Mesodermal cell (in vitro differentiated cells): Measurements from ENCODE around the gene EID2. TPM values are rescaled to one million over a fixed set of nuclear protein-coding genes. Genes with fewer than 3 reads are reported as not detected.
A peak's percentile ranks its signal among the peaks of the same experiment; 100 is the strongest.

Source experiments
- H3K27ac ChIP-seq: 2 replicates; pipeline ENCODE4 v1.7.0; 2013; ENCODE audit warnings: mild to moderate bottlenecking, low read depth, low read length, moderate library complexity; ENCODE audit not compliant: severe bottlenecking
- H3K36me3 ChIP-seq: 2 replicates; pipeline ENCODE4 v1.7.1; 2013; ENCODE audit warnings: mild to moderate bottlenecking, low read length, moderate library complexity; ENCODE audit not compliant: control insufficient read depth, insufficient read depth
- H3K4me1 ChIP-seq: one replicate; pipeline ENCODE4 v1.7.1; 2013; ENCODE audit warnings: mild to moderate bottlenecking, low read length; ENCODE audit not compliant: insufficient read depth, control insufficient read depth, poor library complexity, severe bottlenecking
- H3K4me3 ChIP-seq: 2 replicates; pipeline ENCODE4 v1.7.0; 2013; ENCODE audit warnings: low read length, control low read depth, mild to moderate bottlenecking; ENCODE audit not compliant: insufficient read depth, poor library complexity, severe bottlenecking; ENCODE audit errors: extremely low read depth
- H3K9me3 ChIP-seq: 2 replicates; pipeline ENCODE4 v1.7.1; 2013; ENCODE audit warnings: mild to moderate bottlenecking, low read length, moderate library complexity; ENCODE audit not compliant: control insufficient read depth
- WGBS, 2 experiments: methylation state at CpG; one replicate each; pipeline ENCODE4 v1.1.5; 2013; ENCODE audit warnings: missing lambda C conversion rate in 2 of 2; ENCODE audit not compliant: insufficient coverage in 2 of 2; 5-methylcytosine and 5-hydroxymethylcytosine counted together
- polyA plus RNA-seq, 2 experiments: library from polyadenylated mRNA; stranded (reverse); fragments of 50-300 nt; gene quantifications; one replicate each; pipeline ENCODE4 v1.2.3, GENCODE V29; 2013

EID2 gene, protein sequence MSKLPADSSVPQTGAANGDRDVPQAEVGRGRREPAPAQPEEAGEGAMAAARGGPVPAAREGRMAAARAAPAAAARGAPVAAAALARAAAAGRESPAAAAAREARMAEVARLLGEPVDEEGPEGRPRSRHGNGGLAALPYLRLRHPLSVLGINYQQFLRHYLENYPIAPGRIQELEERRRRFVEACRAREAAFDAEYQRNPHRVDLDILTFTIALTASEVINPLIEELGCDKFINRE
- polyA plus RNA-seq (2013, experiment 1 of 2), result 22.4 TPM
- 21.3 TPM for polyA plus RNA-seq (2013, experiment 2 of 2)

DNA sequence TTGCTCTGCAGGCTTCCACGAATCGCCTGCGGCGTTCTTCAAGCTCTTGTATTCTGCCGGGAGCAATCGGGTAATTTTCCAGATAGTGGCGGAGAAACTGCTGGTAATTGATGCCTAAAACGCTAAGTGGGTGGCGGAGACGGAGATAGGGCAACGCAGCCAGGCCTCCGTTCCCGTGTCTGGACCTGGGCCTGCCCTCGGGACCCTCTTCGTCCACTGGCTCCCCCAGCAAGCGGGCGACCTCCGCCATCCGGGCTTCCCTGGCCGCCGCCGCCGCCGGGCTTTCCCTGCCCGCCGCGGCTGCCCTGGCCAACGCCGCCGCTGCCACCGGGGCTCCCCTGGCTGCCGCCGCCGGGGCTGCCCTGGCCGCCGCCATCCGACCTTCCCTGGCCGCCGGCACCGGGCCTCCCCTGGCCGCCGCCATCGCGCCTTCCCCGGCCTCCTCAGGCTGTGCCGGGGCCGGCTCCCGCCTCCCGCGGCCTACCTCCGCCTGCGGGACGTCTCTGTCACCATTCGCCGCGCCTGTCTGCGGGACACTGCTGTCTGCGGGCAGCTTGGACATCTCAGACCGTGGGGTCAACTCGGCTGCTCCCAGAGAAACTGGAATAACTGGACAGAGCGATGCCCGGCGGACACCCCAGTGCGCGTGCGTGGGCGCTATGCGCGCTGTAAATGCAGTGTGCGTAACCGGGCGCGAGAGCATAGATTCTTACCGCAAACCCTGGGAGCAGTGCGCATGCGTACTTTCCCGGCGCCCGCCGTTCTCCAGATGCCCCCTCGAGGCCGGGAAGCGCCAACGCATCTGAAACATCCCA is at the start of gene EID2:
TSS of gene EID2 (minus strand) at position 644 of the 815 bp plus-strand sequence. CDS start at position 562, 82 bp downstream.
- Histone ChIP-seq H3K27ac (peak within 1 kb of the TSS; percentile 97), H3K4me3 (peak within 1 kb of the TSS; percentile 62), H3K36me3 (no peaks in the 10 kb centered on the region), H3K4me1 (peaks cover 7% of the 10 kb centered on the region), H3K9me3 (no peaks in the 10 kb centered on the region)
- 0 to 1% methylated on average over 79 to 80 of the region's 84 CpGs for WGBS, 2 experiments

DNA sequence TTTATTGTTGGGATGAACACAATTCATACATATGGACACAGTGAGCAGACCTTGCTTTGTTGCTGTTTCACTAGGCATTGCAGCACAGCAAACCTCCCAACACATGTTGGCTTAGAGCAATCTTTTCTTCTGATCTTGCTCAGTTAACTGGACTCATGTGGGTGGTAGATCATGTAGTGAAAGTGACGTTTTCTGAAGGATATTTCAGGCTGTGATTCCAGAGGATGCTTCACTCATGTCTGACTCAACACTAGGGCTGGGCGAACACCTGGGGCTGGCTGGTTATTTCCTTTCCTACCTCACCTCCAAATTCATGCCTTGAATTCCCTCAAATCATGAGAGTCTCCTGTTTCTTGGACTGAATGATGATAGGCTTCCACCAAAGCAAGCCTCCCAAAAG is 48.1 kb upstream of the EID2 start:
- H3K27ac ChIP-seq, result no peak overlapping the region
- no peaks in the 10 kb centered on the region for H3K9me3 ChIP-seq
- no CpG with 5 or more reads among the region's 2 CpGs for WGBS, 2 experiments
- H3K36me3 ChIP-seq, result no peaks in the 10 kb centered on the region
- no peak overlapping the region for H3K4me3 ChIP-seq
- no peaks in the 10 kb centered on the region for H3K4me1 ChIP-seq

DNA sequence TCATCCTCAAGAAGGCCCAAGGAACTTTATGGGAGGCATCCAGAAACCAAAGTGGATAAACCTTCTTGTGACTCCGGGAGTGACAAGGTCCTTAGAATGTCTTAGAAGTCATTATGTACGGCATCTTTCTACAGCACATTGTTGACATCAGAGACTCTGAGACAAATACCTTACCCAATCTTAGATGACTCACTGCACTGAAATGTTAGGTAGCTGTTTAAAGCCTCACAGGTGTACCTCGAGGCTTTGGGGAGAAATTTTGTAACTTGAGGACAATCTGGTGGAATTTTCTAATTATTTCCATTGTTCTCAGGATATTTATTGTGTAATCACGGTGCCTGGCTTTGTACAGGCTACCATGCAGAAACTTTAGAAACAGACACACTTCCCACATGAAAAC is 47.5 kb upstream of the EID2 start:
- no peaks in the 10 kb centered on the region for H3K36me3 ChIP-seq
- no peak overlapping the region for H3K4me3 ChIP-seq
- no peaks in the 10 kb centered on the region for H3K4me1 ChIP-seq
- WGBS, 2 experiments, result 83% methylated on average over 1 of the region's 4 CpGs; no CpG with 5 or more reads in 1 of the 2 experiments
- H3K9me3 ChIP-seq, result no peaks in the 10 kb centered on the region
- no peak overlapping the region for H3K27ac ChIP-seq

DNA sequence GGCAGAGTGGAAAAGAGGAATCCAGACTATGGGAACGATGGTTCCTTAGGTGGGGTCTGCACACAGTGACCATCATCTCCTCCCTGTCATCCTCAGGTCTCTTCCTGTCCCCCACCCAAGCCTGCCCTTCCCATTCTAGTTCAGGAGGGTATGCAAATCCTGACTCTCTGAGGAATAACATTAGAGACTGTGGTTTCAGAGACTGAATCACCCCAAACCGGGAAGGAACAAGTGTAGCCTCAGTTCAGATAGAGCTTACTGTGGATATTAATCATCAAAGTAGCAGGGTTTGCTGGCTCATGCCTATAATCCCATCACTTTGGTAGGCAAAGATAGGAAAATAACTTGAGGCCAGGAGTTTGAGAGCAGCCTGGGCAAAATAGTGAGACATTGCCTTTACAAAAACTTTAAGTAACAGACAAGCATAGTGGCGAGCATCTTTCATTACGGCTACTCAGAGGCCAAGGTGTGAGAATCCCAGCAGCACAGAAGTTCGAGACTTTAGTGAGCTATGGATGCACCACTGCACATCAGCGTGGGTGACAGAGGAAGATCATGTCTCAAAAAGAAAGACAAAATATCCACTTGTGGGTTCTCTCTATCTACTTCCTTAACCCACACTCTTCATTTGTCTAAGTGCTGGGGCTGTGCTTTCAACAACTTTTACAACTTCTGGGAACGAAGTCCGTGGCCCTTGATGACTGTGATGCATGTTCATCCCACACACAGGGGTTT is 43.1 kb upstream of the EID2 start:
- Histone ChIP-seq H3K9me3 (no peaks in the 10 kb centered on the region), H3K36me3 (no peaks in the 10 kb centered on the region), H3K4me1 (no peaks in the 10 kb centered on the region), H3K4me3 (no peak overlapping the region), H3K27ac (no peak overlapping the region)
- WGBS, 2 experiments, result 56 to 59% methylated on average over 7 to 8 of the region's 8 CpGs

DNA sequence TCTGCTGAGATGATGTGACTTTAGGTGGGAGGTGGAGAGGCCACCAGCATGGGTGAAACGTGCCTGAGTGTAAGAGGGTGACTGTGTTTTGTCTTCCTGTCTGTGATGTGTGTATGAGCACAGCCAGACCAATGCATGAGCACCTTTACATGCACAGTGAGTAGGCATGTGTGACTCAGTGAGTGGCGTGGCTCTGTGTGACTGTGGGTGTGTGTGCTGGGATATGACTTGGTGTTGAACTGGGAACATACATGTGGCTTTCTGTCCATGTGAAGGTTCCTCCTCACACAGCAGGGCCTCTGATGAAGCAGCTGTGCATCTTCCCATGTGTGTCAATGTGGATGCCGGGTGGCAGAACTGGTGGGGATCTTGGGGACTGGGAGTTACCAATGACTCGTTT is 42.5 kb upstream of the EID2 start:
- Histone ChIP-seq H3K36me3 (no peaks in the 10 kb centered on the region), H3K27ac (no peak overlapping the region), H3K4me1 (no peaks in the 10 kb centered on the region), H3K4me3 (no peak overlapping the region), H3K9me3 (no peaks in the 10 kb centered on the region)
- 39 to 49% methylated on average over 3 to 4 of the region's 4 CpGs for WGBS, 2 experiments

DNA sequence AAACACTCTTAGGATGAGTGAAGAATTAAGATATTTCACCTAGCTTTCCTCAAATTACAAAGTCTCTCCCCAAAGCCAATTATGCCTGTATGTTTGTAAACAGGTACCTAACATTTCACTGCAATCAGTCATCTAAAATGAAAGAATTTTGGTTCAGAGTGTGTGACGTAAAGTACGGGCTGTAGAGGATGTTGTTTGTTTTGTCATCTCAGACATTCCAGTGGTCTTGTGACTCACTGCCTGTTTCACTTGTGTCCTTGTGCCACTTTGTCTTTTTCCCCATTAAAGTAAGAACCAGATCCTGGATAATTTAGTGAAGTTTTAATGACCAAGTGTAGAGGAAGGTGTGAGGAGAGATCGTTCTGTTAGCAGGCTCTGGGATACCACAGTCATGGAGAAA is 28.6 kb upstream of the EID2 start:
- 40% methylated on average over 1 of the region's 3 CpGs; no CpG with 5 or more reads in 1 of the 2 experiments for WGBS, 2 experiments
- no peak overlapping the region for H3K27ac ChIP-seq
- H3K36me3 ChIP-seq, result no peaks in the 10 kb centered on the region
- H3K4me1 ChIP-seq, result no peaks in the 10 kb centered on the region
- H3K4me3 ChIP-seq, result no peak overlapping the region
- peaks cover 5% of the 10 kb centered on the region for H3K9me3 ChIP-seq

DNA sequence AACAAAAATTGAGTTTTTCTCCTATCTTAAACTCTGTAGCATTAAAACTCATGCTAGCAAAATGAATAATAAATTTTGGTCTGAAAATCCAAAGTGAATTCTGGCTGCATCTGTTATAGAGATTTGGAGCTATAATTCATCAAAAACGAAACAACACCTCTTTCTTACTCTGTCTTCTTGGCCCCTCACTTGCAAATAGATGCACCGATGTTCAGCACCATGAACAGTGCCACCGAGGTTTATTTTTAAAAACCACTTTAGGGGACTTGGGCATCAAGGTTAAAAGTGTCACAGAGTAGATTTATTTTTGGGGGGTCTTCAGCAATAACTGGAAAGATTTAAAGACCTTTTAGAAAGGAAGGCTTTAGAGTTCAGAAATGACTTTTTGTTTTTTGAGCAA is 26.1 kb upstream of the EID2 start:
- Histone ChIP-seq H3K36me3 (no peaks in the 10 kb centered on the region), H3K4me3 (no peak overlapping the region), H3K27ac (no peak overlapping the region), H3K9me3 (no peaks in the 10 kb centered on the region), H3K4me1 (no peaks in the 10 kb centered on the region)
- WGBS, 2 experiments, result 33 to 100% methylated on average over 1 of the region's 3 CpGs

DNA sequence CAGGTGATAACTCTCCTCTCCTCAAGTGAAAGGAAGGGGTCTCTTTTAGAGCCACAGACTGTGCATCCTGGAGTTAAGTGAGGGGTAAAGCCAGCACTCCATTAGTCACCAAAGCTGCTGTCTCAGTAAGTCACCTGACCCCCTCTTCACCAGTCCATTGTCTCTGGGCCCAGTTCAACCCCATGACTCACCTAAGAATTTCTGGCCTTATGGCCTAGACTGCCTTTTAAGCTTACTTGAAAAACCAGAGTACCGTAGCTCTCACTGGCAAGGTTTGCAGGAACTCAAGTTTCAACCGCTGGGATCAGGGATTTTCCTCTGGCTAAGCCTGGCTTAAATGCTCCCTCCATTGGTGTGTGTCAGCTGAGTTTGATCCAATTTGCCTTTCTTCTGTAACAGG is 23.4 kb upstream of the EID2 start:
- H3K4me1 ChIP-seq, result no peaks in the 10 kb centered on the region
- H3K4me3 ChIP-seq, result no peak overlapping the region
- WGBS, 2 experiments, result 72 to 79% methylated on average over 2 of the region's 2 CpGs
- no peak overlapping the region for H3K27ac ChIP-seq
- no peaks in the 10 kb centered on the region for H3K36me3 ChIP-seq
- H3K9me3 ChIP-seq, result no peaks in the 10 kb centered on the region

DNA sequence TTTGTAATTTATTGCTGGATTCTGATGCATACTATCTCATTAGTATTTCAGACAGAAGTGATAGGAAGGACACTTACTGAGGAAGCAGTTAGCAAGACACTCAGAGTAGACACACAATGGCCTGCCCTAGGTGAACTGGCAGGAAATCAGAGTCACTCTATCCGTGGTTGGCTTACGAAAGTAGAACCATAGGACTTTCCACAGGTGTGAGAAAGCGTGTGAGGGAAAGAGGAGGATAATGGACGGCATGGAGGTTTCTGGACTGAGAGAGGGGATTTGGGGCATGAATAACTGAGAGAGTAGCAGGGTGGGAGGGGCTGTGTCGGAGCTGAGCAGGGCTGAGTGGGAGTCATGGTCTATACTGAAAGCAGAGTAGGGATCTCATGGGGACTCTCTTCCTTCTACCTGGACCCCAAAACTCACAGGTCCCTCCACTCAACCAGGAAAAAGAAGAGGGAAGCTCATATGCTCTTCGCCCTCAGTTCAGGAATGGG is 18.7 kb upstream of the EID2 start:
- H3K27ac ChIP-seq, result no peak overlapping the region
- WGBS, 2 experiments, result 62 to 71% methylated on average over 4 to 5 of the region's 6 CpGs
- H3K9me3 ChIP-seq, result no peaks in the 10 kb centered on the region
- no peaks in the 10 kb centered on the region for H3K4me1 ChIP-seq
- no peak overlapping the region for H3K4me3 ChIP-seq
- no peaks in the 10 kb centered on the region for H3K36me3 ChIP-seq

DNA sequence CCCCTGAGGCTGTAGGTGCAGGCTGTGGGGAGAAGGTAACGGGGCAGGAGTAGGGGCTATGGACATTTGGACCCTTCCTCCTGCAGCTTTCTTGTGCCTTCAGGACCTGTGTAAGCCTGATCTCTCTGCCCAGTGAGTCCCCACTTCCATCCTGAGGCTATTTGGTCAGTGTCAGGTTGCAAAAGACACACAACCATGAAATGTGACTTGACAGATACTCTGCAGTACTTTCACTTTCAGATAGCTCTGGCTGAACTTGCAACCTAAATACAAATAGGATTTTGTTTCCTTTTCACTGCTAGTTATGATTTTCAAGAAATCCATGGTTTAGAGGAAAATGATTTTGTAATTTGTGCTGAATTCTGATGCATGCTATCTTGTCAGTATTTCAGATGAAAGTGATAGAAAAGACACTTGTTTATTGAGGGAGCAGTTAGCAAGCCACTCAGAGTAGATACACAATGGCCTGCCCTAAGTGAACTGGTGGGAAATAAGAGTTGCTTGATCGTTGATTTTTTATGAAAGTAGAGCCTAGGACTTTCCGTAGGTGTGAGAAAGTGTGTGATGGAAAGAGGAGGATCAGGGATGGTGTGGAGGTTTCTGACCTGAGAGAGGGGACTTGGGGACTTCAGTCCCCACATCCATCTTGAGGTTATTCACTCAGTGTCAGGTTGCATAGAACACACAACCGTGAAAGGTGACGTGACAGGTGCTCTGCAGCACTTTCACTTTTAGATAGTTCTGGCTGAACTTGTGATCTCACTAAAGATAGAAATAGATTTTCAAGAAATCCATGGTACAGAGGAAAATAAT is 18.1 kb upstream of the EID2 start:
- H3K36me3 ChIP-seq, result no peaks in the 10 kb centered on the region

More for the DNA sequence above, 18.1 kb upstream of the EID2 start:
- H3K4me1 ChIP-seq, result no peaks in the 10 kb centered on the region
- H3K27ac ChIP-seq, result no peak overlapping the region
- no peaks in the 10 kb centered on the region for H3K9me3 ChIP-seq
- WGBS, 2 experiments, result 69 to 73% methylated on average over 4 of the region's 5 CpGs
- H3K4me3 ChIP-seq, result no peak overlapping the region
